HG02938 (cell line): Measurements from ENCODE around the gene PSME3.
"Not testable (repeated sequence)": the region's sequence is repeated elsewhere in the genome, so short reads cannot be mapped to it uniquely, and the experiment has no call there.

ENCODE experiments used
- ATAC-seq: cut with Tn5 transposase; IDR thresholded peaks from one replicate; pipeline ENCODE4 v1.9.1; 2021; ENCODE audit warnings: mild to moderate bottlenecking, moderate library complexity; ENCODE audit not compliant: unreplicated experiment

Gene PSME3

DNA sequence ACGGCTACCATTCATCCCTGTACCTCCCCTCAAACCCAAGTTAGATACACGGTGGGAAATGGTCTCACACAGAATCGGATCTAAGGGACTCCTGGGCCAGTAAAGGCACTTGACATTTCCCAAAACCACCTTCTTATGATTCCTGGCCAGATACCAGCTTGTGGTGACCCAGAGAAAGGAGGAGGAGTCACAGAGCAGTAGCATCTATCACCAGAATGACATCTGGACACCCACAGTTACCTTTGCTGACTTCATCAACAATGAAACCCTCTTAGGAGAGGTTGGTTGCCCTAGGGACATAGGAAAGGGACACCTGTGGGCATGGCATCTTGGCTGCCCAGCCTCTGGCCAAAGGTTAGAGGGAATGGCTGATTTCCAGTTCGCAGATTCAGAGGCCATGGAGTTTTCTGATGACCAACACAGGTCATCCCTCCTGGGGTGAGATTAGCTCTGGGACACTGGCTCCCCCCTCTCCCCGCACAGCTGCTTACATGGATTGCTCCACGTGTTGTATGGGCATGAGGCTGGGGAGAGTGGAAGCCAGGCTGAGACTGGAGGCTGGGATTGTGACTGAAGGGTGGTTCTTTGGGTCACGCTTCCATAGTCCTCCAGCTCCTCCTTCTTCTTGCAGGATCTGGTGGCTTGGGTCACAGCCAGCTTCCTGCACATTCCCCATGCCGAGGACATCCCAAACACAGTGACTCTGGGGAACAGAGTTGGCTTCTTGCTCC is 16.4 kb downstream of the PSME3 start:
- ATAC-seq = no peak

DNA sequence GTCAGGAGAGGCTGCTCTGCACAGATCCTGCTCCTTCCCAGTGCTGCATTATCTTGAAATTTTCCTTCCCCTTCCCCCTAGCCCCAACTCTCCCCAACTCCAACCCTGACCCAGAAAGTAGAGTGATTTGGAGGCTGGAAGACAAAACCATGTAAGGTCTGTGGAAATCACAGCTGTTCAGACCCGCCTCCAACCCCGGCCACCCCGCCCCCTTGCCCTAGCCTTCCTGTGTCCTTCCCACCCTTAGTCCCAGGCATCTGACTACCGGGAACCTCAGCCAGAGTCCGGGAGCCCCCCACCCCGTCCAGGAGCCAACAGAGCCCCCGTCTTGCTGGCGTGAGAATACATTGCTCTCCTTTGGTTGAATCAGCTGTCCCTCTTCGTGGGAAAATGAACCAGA is 17.8 kb downstream of the PSME3 start, which contains the start of gene AOC3:
Gene AOC3 (plus strand): TSS at position 246 of the 400 bp plus-strand sequence. CDS start 145 bp downstream, at position 391.
- no peak for ATAC-seq

- ATAC-seq = not testable (repeated sequence)
Measured at GRCh38 chr17:42851371-42852240, 18.4 kb downstream of the PSME3 start.

- no peak for ATAC-seq
Measured at GRCh38 chr17:42852351-42852750, 19.2 kb downstream of the PSME3 start.

- ATAC-seq = no peak
Measured at GRCh38 chr17:42853004-42853403, 19.8 kb downstream of the PSME3 start.

DNA sequence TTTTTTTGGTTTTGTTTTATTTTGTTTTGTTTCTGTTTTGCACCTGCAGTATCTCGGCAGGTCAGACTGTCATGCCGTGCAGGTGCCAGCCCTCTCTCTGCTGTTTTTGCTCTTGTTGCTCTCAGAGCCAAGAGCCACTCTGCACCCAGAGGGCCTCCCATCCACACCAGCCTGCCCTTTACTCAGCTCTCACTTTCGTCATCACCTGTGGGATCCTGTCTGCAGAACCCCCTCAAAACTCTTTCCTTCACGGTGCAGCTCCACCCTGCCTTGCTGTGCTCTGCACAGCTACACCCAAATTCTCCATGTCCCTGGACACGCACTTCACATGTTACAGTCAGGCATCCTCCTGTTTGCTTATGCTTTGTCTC is 20.4 kb downstream of the PSME3 start:
- ATAC-seq = no peak

DNA sequence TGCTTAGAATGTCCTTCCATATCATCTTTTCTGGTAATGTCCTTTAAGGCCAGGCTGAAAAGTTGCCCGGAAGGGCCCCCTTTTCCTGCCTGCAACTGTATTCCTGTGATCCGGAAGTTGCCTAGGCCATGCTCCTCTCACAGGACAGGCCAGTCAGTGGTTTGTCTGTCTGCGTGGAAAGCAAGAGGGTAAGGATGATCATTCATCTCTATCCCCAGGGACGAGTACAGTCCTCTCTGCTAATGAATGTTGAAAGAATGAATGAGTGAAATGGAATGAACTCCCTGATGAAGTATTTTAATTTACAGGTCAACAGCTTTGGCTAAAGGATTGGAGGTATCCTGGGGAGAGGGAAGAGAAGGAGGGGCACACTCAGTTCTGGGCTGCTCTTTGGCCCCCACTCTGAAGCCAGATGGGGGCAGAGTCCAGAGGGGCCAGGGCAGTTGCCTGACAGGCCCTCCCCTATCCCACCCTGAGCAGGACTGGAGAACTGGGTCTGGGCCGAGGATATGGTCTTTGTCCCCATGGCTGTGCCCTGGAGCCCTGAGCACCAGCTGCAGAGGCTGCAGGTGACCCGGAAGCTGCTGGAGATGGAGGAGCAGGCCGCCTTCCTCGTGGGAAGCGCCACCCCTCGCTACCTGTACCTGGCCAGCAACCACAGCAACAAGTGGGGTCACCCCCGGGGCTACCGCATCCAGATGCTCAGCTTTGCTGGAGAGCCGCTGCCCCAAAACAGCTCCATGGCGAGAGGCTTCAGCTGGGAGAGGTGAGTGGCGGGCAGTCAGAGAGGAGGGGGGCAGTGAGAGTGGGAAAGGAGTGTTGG is 21.0 kb downstream of the PSME3 start:
- no peak for ATAC-seq

GRCh38 chr17:42855048-42855596 is 21.9 kb downstream of the PSME3 start:
- no peak for ATAC-seq

GRCh38 chr17:42856093-42856492 is 22.9 kb downstream of the PSME3 start:
- not testable (repeated sequence) for ATAC-seq

DNA sequence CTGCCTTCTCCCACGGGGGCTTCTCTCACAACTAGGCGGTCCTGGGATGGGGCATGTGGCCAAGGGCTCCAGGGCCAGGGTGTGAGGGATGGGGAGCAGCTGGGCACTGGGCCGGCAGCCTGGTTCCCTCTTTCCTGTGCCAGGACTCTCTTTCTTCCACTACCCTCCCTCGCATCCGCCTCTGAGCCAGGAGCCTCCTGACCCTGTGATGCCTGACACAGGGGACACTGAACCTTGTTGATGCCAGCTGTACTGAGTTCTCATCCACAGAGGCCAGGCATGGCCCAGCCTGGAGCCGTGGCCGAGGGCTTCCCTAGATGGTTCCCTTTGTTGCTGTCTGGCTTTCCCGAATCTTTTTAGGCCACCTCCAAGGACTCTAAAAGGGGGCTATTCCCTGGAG is 23.3 kb downstream of the PSME3 start:
- ATAC-seq = not testable (repeated sequence)

DNA sequence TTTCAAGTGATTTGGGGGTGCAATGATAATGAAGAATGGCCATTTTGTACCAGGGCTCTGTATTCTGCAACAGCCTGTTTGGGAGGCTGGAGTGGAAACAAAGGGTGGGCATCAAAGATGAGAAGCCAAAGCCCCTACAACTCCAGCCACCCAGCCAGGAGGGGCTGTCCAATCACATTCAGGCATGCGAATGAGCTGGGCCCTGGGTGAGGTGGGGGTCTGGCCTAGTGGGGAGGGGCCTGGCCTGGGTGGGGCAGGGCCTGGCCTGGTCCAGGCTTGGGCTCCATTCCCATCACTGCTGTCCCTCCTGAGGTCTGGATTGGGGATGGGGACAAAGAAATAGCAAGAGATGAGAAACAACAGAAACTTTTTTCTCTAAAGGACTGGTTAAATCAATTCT is 24.2 kb downstream of the PSME3 start:
- ATAC-seq = no peak

- no peak for ATAC-seq
Measured at GRCh38 chr17:42865638-42866094, 32.5 kb downstream of the PSME3 start.

GRCh38 chr17:42866216-42866615 is 33.0 kb downstream of the PSME3 start:
- no peak for ATAC-seq

GRCh38 chr17:42866631-42867575 is 33.7 kb downstream of the PSME3 start:
- no peak for ATAC-seq

DNA sequence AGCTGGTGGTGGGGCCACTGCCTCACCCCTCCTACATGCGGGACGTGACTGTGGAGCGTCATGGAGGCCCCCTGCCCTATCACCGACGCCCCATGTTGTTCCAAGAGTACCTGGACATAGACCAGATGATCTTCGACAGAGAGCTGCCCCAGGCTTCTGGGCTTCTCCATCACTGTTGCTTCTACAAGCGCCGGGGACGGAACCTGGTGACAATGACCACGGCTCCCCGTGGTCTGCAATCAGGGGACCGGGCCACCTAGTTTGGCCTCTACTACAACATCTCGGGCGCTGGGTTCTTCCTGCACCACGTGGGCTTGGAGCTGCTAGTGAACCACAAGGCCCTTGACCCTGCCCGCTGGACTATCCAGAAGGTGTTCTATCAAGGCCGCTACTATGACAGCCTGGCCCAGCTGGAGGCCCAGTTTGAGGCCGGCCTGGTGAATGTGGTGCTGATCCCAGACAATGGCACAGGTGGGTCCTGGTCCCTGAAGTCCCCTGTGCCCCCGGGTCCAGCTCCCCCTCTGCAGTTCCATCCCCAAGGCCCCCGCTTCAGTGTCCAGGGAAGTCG is 34.6 kb downstream of the PSME3 start:
- ATAC-seq = not testable (repeated sequence)

DNA sequence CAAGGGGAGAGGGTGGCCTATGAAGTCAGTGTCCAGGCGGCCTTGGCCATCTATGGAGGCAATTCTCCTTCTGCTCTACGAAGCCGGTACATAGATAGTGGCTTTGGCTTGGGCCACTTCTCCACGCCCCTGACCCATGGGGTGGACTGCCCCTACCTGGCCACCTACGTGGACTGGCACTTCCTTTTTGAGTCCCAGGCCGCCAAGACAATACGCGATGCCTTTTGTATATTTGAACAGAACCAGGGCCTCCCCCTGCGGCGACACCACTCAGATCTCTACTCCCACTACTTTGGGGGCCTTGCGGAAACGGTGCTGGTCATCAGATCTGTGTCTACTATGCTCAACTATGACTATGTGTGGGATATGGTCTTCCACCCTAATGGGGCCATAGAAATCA is 35.1 kb downstream of the PSME3 start:
- no peak for ATAC-seq

DNA sequence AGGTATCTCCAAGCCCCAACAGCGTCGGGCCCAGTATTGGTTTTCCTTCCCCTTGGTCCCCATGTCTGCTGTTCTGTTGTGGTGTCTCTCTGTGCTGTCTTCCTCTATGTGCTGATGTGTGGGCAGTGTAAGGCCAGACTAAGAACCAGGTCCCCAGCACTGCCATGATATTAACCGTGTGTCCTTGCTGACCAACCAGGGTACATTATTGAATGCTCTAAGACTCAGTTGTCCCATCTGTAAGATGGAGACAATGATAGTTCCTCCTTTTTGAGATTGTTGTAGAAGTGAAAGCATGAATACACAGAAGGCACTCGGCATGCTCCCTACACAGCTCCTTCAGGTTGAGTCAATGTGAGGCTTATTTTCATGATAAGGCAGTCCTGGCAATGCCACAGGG is 38.5 kb downstream of the PSME3 start:
- no peak for ATAC-seq

DNA sequence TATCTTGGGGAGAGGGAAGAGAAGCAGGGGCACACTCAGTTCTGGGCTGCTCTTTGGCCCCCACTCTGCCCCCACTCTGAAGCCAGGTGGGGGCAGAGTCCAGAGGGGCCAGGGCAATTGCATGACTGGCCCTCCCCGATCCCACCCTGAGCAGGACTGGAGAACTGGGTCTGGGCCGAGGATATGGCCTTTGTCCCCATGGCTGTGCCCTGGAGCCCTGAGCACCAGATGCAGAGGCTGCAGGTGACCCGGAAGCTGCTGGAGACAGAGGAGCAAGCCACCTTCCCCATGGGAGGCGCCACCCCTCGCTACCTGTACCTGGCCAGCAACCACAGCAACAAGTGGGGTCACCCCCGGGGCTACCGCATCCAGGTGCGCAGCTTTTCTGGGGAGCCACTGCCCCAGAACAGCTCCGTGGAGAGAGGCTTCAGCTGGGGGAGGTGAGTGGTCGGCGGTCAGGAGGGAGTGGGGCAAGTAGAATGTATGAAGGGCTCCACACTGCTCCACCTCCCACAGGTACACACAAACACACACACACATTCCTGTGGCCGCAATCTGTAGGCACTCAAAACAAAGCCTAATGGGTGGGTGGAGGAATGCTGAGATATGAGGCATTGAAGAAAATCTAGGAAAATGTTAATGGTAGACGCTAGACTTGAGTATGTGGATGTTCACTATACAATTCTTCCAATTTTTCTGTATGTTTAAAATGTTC is 39.2 kb downstream of the PSME3 start:
- ATAC-seq = no peak

GRCh38 chr17:42873315-42873714 is 40.1 kb downstream of the PSME3 start:
- ATAC-seq = no peak
